Prostate gland (tissue), 2 donors: ENCODE measurements around the gene AARS1.
"Not testable (repeated sequence)": the region's sequence is repeated elsewhere in the genome, so short reads cannot be mapped to it uniquely, and the experiment has no call there.

Source experiments
- CTCF ChIP-seq, 4 experiments: fragments of 200-600 bp in 2 of 4; fragments of 450-650 bp in 2 of 4; sonication (generic) in 2 of 4; IDR thresholded peaks; 1 replicate in 3 of 4; 2 replicates in 1 of 4; pipeline ENCODE4 v1.5.1; 2016 to 2019; ENCODE audit warnings: antibody characterized with exemption in 4 of 4, mild to moderate bottlenecking in 2 of 4, moderate library complexity in 2 of 4
- POLR2AphosphoS5 ChIP-seq: sonication (generic); formaldehyde crosslinking; IDR thresholded peaks from one replicate; pipeline ENCODE4 v1.6.1; 2017; ENCODE audit warnings: antibody characterized with exemption

DNA sequence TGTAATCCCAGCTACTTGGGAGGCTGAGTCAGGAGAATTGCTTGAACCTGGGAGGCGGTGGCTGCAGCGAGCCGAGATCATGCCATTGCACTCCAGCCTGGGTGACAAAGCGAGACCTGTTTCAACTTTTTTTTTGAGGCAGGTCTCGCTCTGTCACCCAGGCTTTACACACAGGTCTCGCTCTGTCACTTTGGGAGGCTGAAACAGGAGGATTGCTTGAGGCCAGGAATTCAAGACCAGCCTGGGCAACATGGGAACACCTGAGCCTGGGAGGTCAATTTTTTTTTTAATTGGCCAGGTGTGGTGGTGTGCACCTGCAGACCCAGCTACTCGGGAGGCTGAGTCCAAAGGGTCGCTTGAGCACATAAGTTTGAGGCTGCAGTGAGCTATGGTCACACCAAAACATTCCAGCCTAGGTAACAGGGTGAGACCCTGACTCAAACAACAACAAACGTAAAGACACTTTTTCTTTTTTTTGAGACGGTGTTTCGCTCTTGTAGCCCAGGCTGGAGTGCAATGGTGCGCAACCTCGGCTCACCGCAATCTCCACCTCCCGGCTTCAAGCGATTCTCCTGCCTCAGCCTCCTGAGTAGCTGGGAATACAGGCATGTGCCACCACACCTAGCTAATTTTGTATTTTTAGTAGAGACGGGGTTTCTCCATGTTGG, 1.9 kb downstream of the AARS1 start:
- TF ChIP-seq POLR2AphosphoS5; CTCF (IDR thresholded peaks at IDR 0.05): not testable (repeated sequence)
